SH-SY5Y (cell line): ENCODE results near the gene DNMT3A.

Experiments
- GATA2 ChIP-seq: IDR thresholded peaks from 2 replicates; pipeline ENCODE4 v1.6.1; 2011; ENCODE audit warnings: mild to moderate bottlenecking, low read depth, low read length
- GATA3 ChIP-seq: IDR thresholded peaks from 2 replicates; pipeline ENCODE4 v1.6.1; 2011; ENCODE audit warnings: low read depth, mild to moderate bottlenecking, low read length, moderate library complexity

The DNMT3A gene

GRCh38 chr2:25237764-25238163 is 104.0 kb downstream of the DNMT3A start:
- TF ChIP-seq GATA3 (no peak), GATA2 (no peak)

GRCh38 chr2:25236736-25237135 is 105.0 kb downstream of the DNMT3A start:
- no peak for TF ChIP-seq GATA2

GRCh38 chr2:25234738-25235137 is 107.0 kb downstream of the DNMT3A start:
- TF ChIP-seq GATA3 (no peak), GATA2 (no peak)

GRCh38 chr2:25233916-25234605 is 107.7 kb downstream of the DNMT3A start:
- no peak for TF ChIP-seq GATA2
- no peak for TF ChIP-seq GATA3

GRCh38 chr2:25232248-25232825 is 109.4 kb downstream of the DNMT3A start:
- TF ChIP-seq GATA3 (no peak), GATA2 (no peak)

GRCh38 chr2:25230948-25231311 is 110.8 kb downstream of the DNMT3A start:
- no peak for TF ChIP-seq GATA2
- TF ChIP-seq GATA3 = no peak

- TF ChIP-seq GATA2 (no peak), GATA3 (no peak)
Observed at GRCh38 chr2:25230198-25230947, 111.4 kb downstream of the DNMT3A start.

- TF ChIP-seq GATA2 = no peak
- TF ChIP-seq GATA3 = no peak
Observed at GRCh38 chr2:25229279-25230197, 112.2 kb downstream of the DNMT3A start.

- no peak for TF ChIP-seq GATA3
Observed at GRCh38 chr2:25228848-25229278, 112.9 kb downstream of the DNMT3A start.

- TF ChIP-seq GATA3 (no peak), GATA2 (no peak)
Observed at GRCh38 chr2:25227576-25227975, 114.1 kb downstream of the DNMT3A start.

- TF ChIP-seq GATA2 (no peak), GATA3 (no peak)
Observed at GRCh38 chr2:25226827-25227226, 114.9 kb downstream of the DNMT3A start.

- TF ChIP-seq GATA3 = no peak
- no peak for TF ChIP-seq GATA2
Observed at GRCh38 chr2:25222477-25223121, 119.1 kb downstream of the DNMT3A start.

- no peak for TF ChIP-seq GATA3
- TF ChIP-seq GATA2 = no peak
Observed at GRCh38 chr2:25221579-25221978, 120.1 kb downstream of the DNMT3A start.

- no peak for TF ChIP-seq GATA3
Observed at GRCh38 chr2:25220313-25220712, 121.4 kb downstream of the DNMT3A start.

- TF ChIP-seq GATA2 (no peak), GATA3 (no peak)
Observed at GRCh38 chr2:25219621-25220020, 122.1 kb downstream of the DNMT3A start.
